MCF 10A (cell line): ENCODE data around the gene EPN2. TPM values are rescaled to one million over a fixed set of nuclear protein-coding genes. Genes with fewer than 3 reads are reported as not detected.

Experiments
- BruUV-seq: library from RNA; stranded (reverse); fragments of 400-500 nt; replicated peaks from 2 replicates; lab custom pipeline; 2021; lab: Mats Ljungman, UMichigan
- CTCF ChIA-PET: fragments of 300-600 bp; sonication (Branson Sonifier 250); formaldehyde crosslinking; extraction: SDS; loops from one replicate; lab custom pipeline; 2021; ENCODE audit warnings: antibody characterized with exemption, inconsistent platforms; lab: Yijun Ruan, JAX
- POLR2A ChIA-PET: fragments of 300-600, 350-650 bp; sonication (Branson Sonifier 250); formaldehyde crosslinking; extraction: SDS; loops from one replicate; lab custom pipeline; 2020; ENCODE audit warnings: antibody characterized with exemption, inconsistent platforms; lab: Yijun Ruan, JAX
- DNase-seq: peaks from one replicate; pipeline ENCODE4 v3.0.0-alpha.2; 2018; ENCODE audit not compliant: unreplicated experiment
- H3K27ac Mint-ChIP-seq: one replicate; pipeline ENCODE4 v1.8.0; 2022; ENCODE audit warnings: mild to moderate bottlenecking, low read depth, mixed read lengths; ENCODE audit not compliant: unreplicated experiment
- H3K27me3 Mint-ChIP-seq: one replicate; pipeline ENCODE4 v1.8.0; 2022; ENCODE audit warnings: mixed read lengths; ENCODE audit not compliant: insufficient read depth, unreplicated experiment
- H3K36me3 Mint-ChIP-seq: one replicate; pipeline ENCODE4 v1.8.0; 2022; ENCODE audit warnings: mild to moderate bottlenecking, moderate library complexity, mixed read lengths; ENCODE audit not compliant: insufficient read depth, unreplicated experiment
- H3K4me1 Mint-ChIP-seq: one replicate; pipeline ENCODE4 v1.8.0; 2022; ENCODE audit warnings: mixed read lengths; ENCODE audit not compliant: insufficient read depth, unreplicated experiment
- H3K4me3 Mint-ChIP-seq: one replicate; pipeline ENCODE4 v1.8.0; 2022; ENCODE audit warnings: mild to moderate bottlenecking, moderate library complexity, mixed read lengths; ENCODE audit not compliant: unreplicated experiment
- H3K9me3 Mint-ChIP-seq: one replicate; pipeline ENCODE4 v1.8.0; 2022; ENCODE audit warnings: mixed read lengths; ENCODE audit not compliant: unreplicated experiment
- CTCF ChIP-seq: fragments of 200-600 bp; IDR thresholded peaks from one replicate; pipeline ENCODE4 v1.8.0; 2022; ENCODE audit warnings: antibody characterized with exemption, mild to moderate bottlenecking; ENCODE audit not compliant: unreplicated experiment
- intact Hi-C: fragments of 100-400 bp; cut with micrococcal nuclease; formaldehyde crosslinking; loops from 2 replicates; pipeline ENCODE4 v1.14.1; 2022
- total RNA-seq: library from RNA; stranded (reverse); gene quantifications from 2 replicates; pipeline ENCODE4 v1.2.3, GENCODE V29; 2022

Gene EPN2
- total RNA-seq, 1 experiment from 2014 or later = 35.1 TPM

- Mint-ChIP-seq H3K4me1 (peaks cover 27% of the 10 kb centered on the region), H3K4me3 (no peak overlapping the region), H3K36me3 (peaks cover 12% of the 10 kb centered on the region), H3K27ac (no peak overlapping the region), H3K27me3 (no peaks in the 10 kb centered on the region), H3K9me3 (no peaks in the 10 kb centered on the region)
- CTCF ChIA-PET = interaction anchor here (1.0 kb wide), 1 partner anchor 12 kb away, joined by 3 read pairs; no protein-coding TSS in a partner anchor
- DNase-seq = no peak
- POLR2A ChIA-PET = no interaction called here
- intact Hi-C loops = no loop called here
- BruUV-seq = no TSS peak
- TF ChIP-seq CTCF = no peak
Measured at GRCh38 chr17:19250421-19251173, 13.4 kb downstream of the EPN2 start.

- H3K9me3 Mint-ChIP-seq = no peaks in the 10 kb centered on the region
- no TSS peak for BruUV-seq
- H3K36me3 Mint-ChIP-seq = peaks cover 4% of the 10 kb centered on the region
- peaks cover 15% of the 10 kb centered on the region for H3K4me1 Mint-ChIP-seq
- intact Hi-C loops = no loop called here
- no peak for DNase-seq
- ChIA-PET CTCF (interaction anchor here (0.6 to 0.7 kb wide), 2 partner anchors 71 to 1015 kb away, joined by 3 to 4 read pairs; no protein-coding TSS in a partner anchor), POLR2A (no interaction called here)
- H3K27ac Mint-ChIP-seq = no peak overlapping the region
- no peak for TF ChIP-seq CTCF
- no peaks in the 10 kb centered on the region for H3K27me3 Mint-ChIP-seq
- no peak overlapping the region for H3K4me3 Mint-ChIP-seq
Measured at GRCh38 chr17:19253112-19253511, 15.9 kb downstream of the EPN2 start.

GRCh38 chr17:19254651-19255050 is 17.5 kb downstream of the EPN2 start:
- H3K4me3 Mint-ChIP-seq = no peak overlapping the region
- DNase-seq = no peak
- no peak overlapping the region for H3K27ac Mint-ChIP-seq
- no peaks in the 10 kb centered on the region for H3K9me3 Mint-ChIP-seq
- POLR2A ChIA-PET = interaction anchor here (1.0 kb wide), 1 partner anchor 17 kb away, joined by 6 read pairs; no protein-coding TSS in a partner anchor
- peaks cover 6% of the 10 kb centered on the region for H3K4me1 Mint-ChIP-seq
- CTCF ChIA-PET = interaction anchor here (0.6 kb wide), 1 partner anchor 193 kb away, joined by 3 read pairs; no protein-coding TSS in a partner anchor
- H3K36me3 Mint-ChIP-seq = peaks cover 4% of the 10 kb centered on the region
- intact Hi-C loops = no loop called here
- BruUV-seq = no TSS peak
- no peak for TF ChIP-seq CTCF
- no peaks in the 10 kb centered on the region for H3K27me3 Mint-ChIP-seq

GRCh38 chr17:19255279-19255678 is 18.1 kb downstream of the EPN2 start:
- Mint-ChIP-seq H3K27ac (no peak overlapping the region), H3K9me3 (no peaks in the 10 kb centered on the region), H3K27me3 (no peaks in the 10 kb centered on the region), H3K36me3 (peaks cover 4% of the 10 kb centered on the region), H3K4me1 (peaks cover 6% of the 10 kb centered on the region), H3K4me3 (no peak overlapping the region)
- POLR2A ChIA-PET = interaction anchor here (0.7 to 1.0 kb wide), 2 partner anchors 16 to 18 kb away, joined by 3 to 6 read pairs; no protein-coding TSS in a partner anchor
- CTCF ChIA-PET = interaction anchor here (0.6 kb wide), 2 partner anchors 58 to 192 kb away, joined by 3 to 4 read pairs; no protein-coding TSS in a partner anchor
- DNase-seq = no peak
- intact Hi-C loops = no loop called here
- no peak for TF ChIP-seq CTCF
- no TSS peak for BruUV-seq
